ENCODE data around the gene TINAGL1. TPM values are rescaled to one million over a fixed set of nuclear protein-coding genes. Genes with fewer than 3 reads are reported as not detected.

The TINAGL1 gene
- total and polyA plus RNA-seq, 7 donors: 21.0 to 238 (median 87.9) TPM

DNA sequence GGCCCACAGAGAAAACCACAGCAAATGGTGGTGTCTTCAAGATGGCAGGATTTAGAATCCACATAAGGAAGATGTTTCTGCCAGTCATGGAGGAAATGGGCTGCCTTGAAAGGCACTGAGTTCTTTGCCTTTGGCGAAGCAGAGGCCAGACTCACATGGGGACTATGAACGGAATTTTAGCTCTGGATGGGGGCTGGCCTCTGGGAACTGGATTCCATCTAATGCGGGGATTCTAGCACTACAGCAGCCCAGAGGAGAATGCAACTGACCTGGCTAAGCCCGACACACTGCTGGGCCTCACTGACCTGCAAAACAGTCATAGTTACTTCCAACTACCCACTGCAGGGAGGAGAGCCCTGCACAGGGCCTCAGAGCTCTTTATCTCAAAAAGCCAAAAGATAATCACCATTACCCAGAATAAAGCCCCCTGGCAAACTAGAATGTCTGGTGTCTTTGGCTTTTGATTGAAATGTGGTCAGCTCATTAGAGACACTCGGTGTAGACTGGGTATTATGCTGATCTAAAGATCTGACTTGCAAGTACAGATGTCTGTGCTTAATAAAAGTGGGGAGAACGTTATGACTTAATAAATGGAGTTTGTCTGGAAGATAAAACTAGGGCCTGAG, 52.7 kb downstream of the TINAGL1 start:
- no peak for TF ChIP-seq POLR2A (IDR thresholded peaks at IDR 0.05)
- TF ChIP-seq POLR2AphosphoS5 (IDR thresholded peaks at IDR 0.05): no peak
- TF ChIP-seq EP300 (IDR thresholded peaks at IDR 0.05): no peak
- TF ChIP-seq, protein P1, sequence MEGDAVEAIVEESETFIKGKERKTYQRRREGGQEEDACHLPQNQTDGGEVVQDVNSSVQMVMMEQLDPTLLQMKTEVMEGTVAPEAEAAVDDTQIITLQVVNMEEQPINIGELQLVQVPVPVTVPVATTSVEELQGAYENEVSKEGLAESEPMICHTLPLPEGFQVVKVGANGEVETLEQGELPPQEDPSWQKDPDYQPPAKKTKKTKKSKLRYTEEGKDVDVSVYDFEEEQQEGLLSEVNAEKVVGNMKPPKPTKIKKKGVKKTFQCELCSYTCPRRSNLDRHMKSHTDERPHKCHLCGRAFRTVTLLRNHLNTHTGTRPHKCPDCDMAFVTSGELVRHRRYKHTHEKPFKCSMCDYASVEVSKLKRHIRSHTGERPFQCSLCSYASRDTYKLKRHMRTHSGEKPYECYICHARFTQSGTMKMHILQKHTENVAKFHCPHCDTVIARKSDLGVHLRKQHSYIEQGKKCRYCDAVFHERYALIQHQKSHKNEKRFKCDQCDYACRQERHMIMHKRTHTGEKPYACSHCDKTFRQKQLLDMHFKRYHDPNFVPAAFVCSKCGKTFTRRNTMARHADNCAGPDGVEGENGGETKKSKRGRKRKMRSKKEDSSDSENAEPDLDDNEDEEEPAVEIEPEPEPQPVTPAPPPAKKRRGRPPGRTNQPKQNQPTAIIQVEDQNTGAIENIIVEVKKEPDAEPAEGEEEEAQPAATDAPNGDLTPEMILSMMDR (IDR thresholded peaks at IDR 0.05): no peak
- 94% methylated on average over 6 of the region's 6 CpGs for WGBS, 2 donors
- Histone ChIP-seq H3K4me1 (peaks cover 0 to 41% (median 27%) of the 10 kb centered on the region in 4 donors), H3K27ac (peak overlapping the region in 2 of 4 donors; percentile 74 to 77), H3K9me3 (no peaks in the 10 kb centered on the region), H3K4me3 (no peak overlapping the region), H3K36me3 (peaks cover 0 to 59% (median 42%) of the 10 kb centered on the region in 4 donors), H3K27me3 (no peaks in the 10 kb centered on the region)
- intact Hi-C loops (cut with DNase I): no loop called here
- no peak for DNase-seq

DNA sequence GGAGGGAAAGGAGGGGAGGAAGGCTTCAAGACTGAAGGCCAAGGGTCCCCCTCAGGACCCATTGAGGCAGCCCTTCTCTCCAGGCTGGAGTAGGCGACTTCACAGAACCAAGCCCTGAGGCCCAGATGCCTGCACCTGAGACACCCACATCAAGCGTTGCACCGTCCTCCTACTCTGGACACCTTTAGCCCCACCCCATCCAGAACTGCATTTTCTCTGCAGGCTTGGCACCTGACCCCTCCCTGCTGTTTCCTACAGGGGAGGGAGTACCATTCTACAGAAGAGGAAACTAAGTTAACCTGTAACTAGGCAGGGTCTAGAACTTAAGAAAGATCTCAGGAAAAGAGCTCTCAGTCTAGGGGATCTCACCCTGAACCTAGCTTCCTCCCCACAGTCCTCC, 56.3 kb downstream of the TINAGL1 start:
- no peak overlapping the region for H3K4me3 ChIP-seq
- WGBS, 2 donors: 33 to 83% methylated on average over 3 of the region's 3 CpGs
- H3K4me1 ChIP-seq: peaks cover 0 to 37% (median 14%) of the 10 kb centered on the region in 4 donors
- H3K27ac ChIP-seq: no peak overlapping the region
- no peak for TF ChIP-seq POLR2A (IDR thresholded peaks at IDR 0.05)
- TF ChIP-seq EP300 (IDR thresholded peaks at IDR 0.05): no peak
- TF ChIP-seq, protein P1 (IDR thresholded peaks at IDR 0.05): no peak
- no peak for TF ChIP-seq POLR2AphosphoS5 (IDR thresholded peaks at IDR 0.05)
- no peaks in the 10 kb centered on the region for H3K27me3 ChIP-seq
- intact Hi-C loops (cut with DNase I): no loop called here
- H3K36me3 ChIP-seq: peaks cover 0 to 73% (median 42%) of the 10 kb centered on the region in 4 donors
- DNase-seq: no peak
- H3K9me3 ChIP-seq: no peaks in the 10 kb centered on the region

GRCh38 chr1:31633117-31633516, 56.8 kb downstream of the TINAGL1 start:
- intact Hi-C loops (cut with DNase I): no loop called here
- no peak for TF ChIP-seq POLR2A (IDR thresholded peaks at IDR 0.05)
- TF ChIP-seq, protein P1 (IDR thresholded peaks at IDR 0.05): peak in 2 of 4 experiments; percentile 12 to 22
- H3K27ac ChIP-seq: no peak overlapping the region
- no peaks in the 10 kb centered on the region for H3K27me3 ChIP-seq
- peaks cover 0 to 36% (median 10%) of the 10 kb centered on the region in 4 donors for H3K4me1 ChIP-seq
- no peaks in the 10 kb centered on the region for H3K9me3 ChIP-seq
- no peak overlapping the region for H3K4me3 ChIP-seq
- WGBS, 2 donors: 41 to 71% methylated on average over 4 of the region's 4 CpGs
- peaks cover 0 to 68% (median 39%) of the 10 kb centered on the region in 4 donors for H3K36me3 ChIP-seq
- no peak for DNase-seq

Other genes with a start within 250 kb of the TINAGL1 start
- 10 to 100 TPM in 3 of 4 donors, 1 to 10 TPM in 1; 6.4 to 26.3 (median 19.6) TPM for gene FABP3, start 203.4 kb upstream of the TINAGL1 start, total RNA-seq
- gene FABP3, start 203.4 kb upstream of the TINAGL1 start, polyA plus RNA-seq: 10 to 100 TPM; 10.0 to 31.2 (median 16.4) TPM
- gene SERINC2, start 163.3 kb upstream of the TINAGL1 start, total RNA-seq: under 1 TPM; 0.33 to 0.81 (median 0.63) TPM
- gene SERINC2, start 163.3 kb upstream of the TINAGL1 start, polyA plus RNA-seq: 100 to 1,000 TPM; 134 to 254 (median 219) TPM
- gene HCRTR1, start 41.2 kb downstream of the TINAGL1 start, total RNA-seq: not detected
- gene HCRTR1, start 41.2 kb downstream of the TINAGL1 start, polyA plus RNA-seq: under 1 TPM in 1 of 3 donors, not detected in 2; 0.03 TPM
- gene PEF1, start 68.4 kb downstream of the TINAGL1 start, total RNA-seq: 10 to 100 TPM; 52.9 to 87.4 (median 65.7) TPM
- gene PEF1, start 68.4 kb downstream of the TINAGL1 start, polyA plus RNA-seq: 10 to 100 TPM; 56.5 to 74.2 (median 66.4) TPM
- gene COL16A1, start 127.5 kb downstream of the TINAGL1 start, total RNA-seq: 100 to 1,000 TPM in 2 of 4 donors, 10 to 100 TPM in 2; 43.1 to 271 (median 98.8) TPM
- 10 to 100 TPM in 1 of 3 donors, 1 to 10 TPM in 2; 4.6 to 23.4 (median 4.8) TPM for gene COL16A1, start 127.5 kb downstream of the TINAGL1 start, polyA plus RNA-seq
- gene ADGRB2, start 187.8 kb downstream of the TINAGL1 start, total RNA-seq: 1 to 10 TPM; 1.4 to 3.9 (median 1.5) TPM
- 1 to 10 TPM in 1 of 3 donors, not detected in 2; 1.3 TPM for gene ADGRB2, start 187.8 kb downstream of the TINAGL1 start, polyA plus RNA-seq
- gene SPOCD1, start 239.5 kb downstream of the TINAGL1 start, total RNA-seq: under 1 TPM in 2 of 4 donors, not detected in 2; 0.14 to 0.55 TPM
- gene SPOCD1, start 239.5 kb downstream of the TINAGL1 start, polyA plus RNA-seq: under 1 TPM in 1 of 3 donors, not detected in 2; 0.70 TPM